Measurements from ENCODE around the gene TSPAN9. TPM values are rescaled to one million over a fixed set of nuclear protein-coding genes. Genes with fewer than 3 reads are reported as not detected.

The TSPAN9 gene
- polyA plus RNA-seq, 3 donors, result 0.15 to 0.34 (median 0.25) TPM

DNA sequence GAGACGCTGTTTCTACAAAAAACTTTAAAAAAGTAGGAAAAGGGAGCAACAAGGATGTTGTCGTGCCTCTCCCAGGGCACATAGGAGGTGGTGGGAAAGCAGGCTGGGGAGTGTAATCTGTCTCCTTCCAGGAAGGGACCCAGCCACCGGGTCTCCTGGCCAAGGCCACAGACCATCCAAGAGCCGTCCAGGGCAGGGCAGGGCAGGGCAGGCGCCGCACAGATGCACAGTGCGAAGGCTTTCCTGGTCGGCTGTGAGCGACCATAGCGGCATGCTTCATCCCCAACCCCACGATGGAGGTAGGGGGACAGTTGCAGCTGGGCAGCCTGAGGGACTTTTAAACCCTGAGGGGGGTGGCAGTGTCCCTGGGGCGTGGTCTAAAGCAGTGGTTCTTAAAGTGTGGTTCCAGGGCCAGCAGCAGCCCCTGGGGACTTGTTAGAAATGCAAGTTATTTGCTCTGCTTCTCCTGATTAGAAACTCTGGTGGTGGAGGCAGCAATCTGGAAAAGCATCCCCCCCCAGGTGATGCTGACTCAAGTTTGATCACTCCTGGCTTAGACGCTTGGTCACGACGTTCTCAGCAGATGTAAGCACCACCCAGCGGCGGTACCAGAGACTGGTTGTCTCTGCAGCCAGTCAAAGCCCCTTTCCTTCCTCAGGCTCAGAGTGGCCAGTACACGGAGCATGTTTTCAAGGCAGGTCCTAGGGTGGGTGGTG lies 216.4 kb downstream of the TSPAN9 start:
- no peaks in the 10 kb centered on the region for H3K9me3 ChIP-seq (replicated peaks in 1 of 2; ENCODE audit: control insufficient read depth in 1 of 2, insufficient read depth in 1 of 2, low read length in 2 of 2)
- Mint-ChIP-seq H3K4me1 (no peaks in the 10 kb centered on the region), H3K4me3 (no peak overlapping the region), H3K27me3 (ENCODE audit: low read depth in 3 of 3) (peaks cover 8 to 15% (median 15%) of the 10 kb centered on the region in 3 donors), H3K36me3 (no peaks in the 10 kb centered on the region), H3K9me3 (peaks cover 0 to 2% (median 0%) of the 10 kb centered on the region in 7 donors), H3K27ac (peak overlapping the region in 1 of 7 donors; percentile 7)
- 82% methylated on average over 16 of the region's 18 CpGs for WGBS (ENCODE audit: insufficient coverage)
- no peak overlapping the region for H3K4me2 ChIP-seq (replicated peaks; ENCODE audit: extremely low read depth, low read length, poor library complexity, severe bottlenecking)
- H4K20me1 ChIP-seq (ENCODE audit: insufficient read depth, low read length), result no peaks in the 10 kb centered on the region
- no peak for DNase-seq
- no peaks in the 10 kb centered on the region for H3K79me2 ChIP-seq (ENCODE audit: insufficient read depth, low read length)
- H2AFZ ChIP-seq (ENCODE audit: insufficient read depth, low read depth, low read length, poor library complexity, severe bottlenecking), result no peak overlapping the region
- no peaks in the 10 kb centered on the region for H3K27me3 ChIP-seq (ENCODE audit: control insufficient read depth in 2 of 2, insufficient read depth in 2 of 2, low read length in 2 of 2)
- no peak overlapping the region for H3K9ac ChIP-seq (ENCODE audit: insufficient read depth, low read length, poor library complexity, severe bottlenecking)
- intact Hi-C loops (cut with micrococcal nuclease), result no loop called here
- no peaks in the 10 kb centered on the region for H3K4me1 ChIP-seq (ENCODE audit: control insufficient read depth in 1 of 2, insufficient read depth in 2 of 2, low read length in 2 of 2)
- no peak overlapping the region for H3K4me3 ChIP-seq (replicated peaks in 1 of 3; ENCODE audit: low read depth in 2 of 3, low read length in 3 of 3)
- no peaks in the 10 kb centered on the region for H3K36me3 ChIP-seq (replicated peaks in 1 of 2; ENCODE audit: control insufficient read depth in 1 of 2, insufficient read depth in 2 of 2, low read length in 2 of 2)
- TF ChIP-seq, protein P1, sequence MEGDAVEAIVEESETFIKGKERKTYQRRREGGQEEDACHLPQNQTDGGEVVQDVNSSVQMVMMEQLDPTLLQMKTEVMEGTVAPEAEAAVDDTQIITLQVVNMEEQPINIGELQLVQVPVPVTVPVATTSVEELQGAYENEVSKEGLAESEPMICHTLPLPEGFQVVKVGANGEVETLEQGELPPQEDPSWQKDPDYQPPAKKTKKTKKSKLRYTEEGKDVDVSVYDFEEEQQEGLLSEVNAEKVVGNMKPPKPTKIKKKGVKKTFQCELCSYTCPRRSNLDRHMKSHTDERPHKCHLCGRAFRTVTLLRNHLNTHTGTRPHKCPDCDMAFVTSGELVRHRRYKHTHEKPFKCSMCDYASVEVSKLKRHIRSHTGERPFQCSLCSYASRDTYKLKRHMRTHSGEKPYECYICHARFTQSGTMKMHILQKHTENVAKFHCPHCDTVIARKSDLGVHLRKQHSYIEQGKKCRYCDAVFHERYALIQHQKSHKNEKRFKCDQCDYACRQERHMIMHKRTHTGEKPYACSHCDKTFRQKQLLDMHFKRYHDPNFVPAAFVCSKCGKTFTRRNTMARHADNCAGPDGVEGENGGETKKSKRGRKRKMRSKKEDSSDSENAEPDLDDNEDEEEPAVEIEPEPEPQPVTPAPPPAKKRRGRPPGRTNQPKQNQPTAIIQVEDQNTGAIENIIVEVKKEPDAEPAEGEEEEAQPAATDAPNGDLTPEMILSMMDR (IDR thresholded peaks at IDR 0.05), result no peak
- H3K27ac ChIP-seq (ENCODE audit: low read depth in 1 of 2, low read length in 2 of 2), result no peak overlapping the region

DNA sequence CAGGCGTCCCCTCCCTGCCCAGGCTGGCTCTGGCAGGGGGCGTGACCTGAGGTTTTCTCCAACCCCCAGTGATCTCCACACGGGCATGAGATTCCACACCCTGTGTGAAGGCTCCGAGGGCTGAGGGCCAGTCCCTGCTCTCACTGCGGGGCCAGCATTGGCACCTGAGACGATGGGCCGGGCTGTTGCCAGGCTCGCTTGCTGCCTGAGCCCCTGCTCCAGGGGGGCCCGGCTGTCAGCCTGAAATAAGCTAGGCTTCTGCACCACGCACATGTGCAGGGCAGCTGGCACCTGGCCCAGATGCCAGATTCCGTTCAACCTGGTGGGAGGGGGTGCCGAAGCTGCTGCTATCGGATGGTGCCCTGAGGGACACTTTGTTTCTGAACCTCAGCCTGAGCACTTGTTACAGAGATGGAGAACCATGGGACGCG lies 217.3 kb downstream of the TSPAN9 start:
- H3K4me1 Mint-ChIP-seq, result no peaks in the 10 kb centered on the region

More for the DNA sequence above, 217.3 kb downstream of the TSPAN9 start:
- TF ChIP-seq, protein P1 (IDR thresholded peaks at IDR 0.05), result no peak
- Mint-ChIP-seq H3K9me3 (peaks cover 0 to 2% (median 0%) of the 10 kb centered on the region in 7 donors), H3K36me3 (no peaks in the 10 kb centered on the region), H3K27me3 (ENCODE audit: low read depth in 3 of 3) (peaks cover 9 to 17% (median 14%) of the 10 kb centered on the region in 3 donors), H3K4me3 (no peak overlapping the region), H3K27ac (no peak overlapping the region)
- intact Hi-C loops (cut with micrococcal nuclease), result no loop called here
- Histone ChIP-seq H3K27me3 (ENCODE audit: control insufficient read depth in 2 of 2, insufficient read depth in 2 of 2, low read length in 2 of 2) (no peaks in the 10 kb centered on the region), H4K20me1 (ENCODE audit: insufficient read depth, low read length) (no peaks in the 10 kb centered on the region), H3K27ac (ENCODE audit: low read depth in 1 of 2, low read length in 2 of 2) (no peak overlapping the region), H3K9ac (ENCODE audit: insufficient read depth, low read length, poor library complexity, severe bottlenecking) (no peak overlapping the region), H3K4me2 (replicated peaks; ENCODE audit: extremely low read depth, low read length, poor library complexity, severe bottlenecking) (no peak overlapping the region), H3K36me3 (replicated peaks in 1 of 2; ENCODE audit: control insufficient read depth in 1 of 2, insufficient read depth in 2 of 2, low read length in 2 of 2) (no peaks in the 10 kb centered on the region), H3K4me1 (ENCODE audit: control insufficient read depth in 1 of 2, insufficient read depth in 2 of 2, low read length in 2 of 2) (no peaks in the 10 kb centered on the region), H3K9me3 (replicated peaks in 1 of 2; ENCODE audit: control insufficient read depth in 1 of 2, insufficient read depth in 1 of 2, low read length in 2 of 2) (no peaks in the 10 kb centered on the region), H2AFZ (ENCODE audit: insufficient read depth, low read depth, low read length, poor library complexity, severe bottlenecking) (no peak overlapping the region), H3K79me2 (ENCODE audit: insufficient read depth, low read length) (no peaks in the 10 kb centered on the region), H3K4me3 (replicated peaks in 1 of 3; ENCODE audit: low read depth in 2 of 3, low read length in 3 of 3) (no peak overlapping the region)
- no peak for DNase-seq
- 80% methylated on average over 12 of the region's 15 CpGs for WGBS (ENCODE audit: insufficient coverage)
